AG08396 (cell line): ENCODE data around the gene ITPKB.

ENCODE experiments used
- DNase-seq: peaks from one replicate; pipeline ENCODE4 v3.0.0; 2012; ENCODE audit warnings: low spot score, mixed read lengths

ITPKB gene

DNA sequence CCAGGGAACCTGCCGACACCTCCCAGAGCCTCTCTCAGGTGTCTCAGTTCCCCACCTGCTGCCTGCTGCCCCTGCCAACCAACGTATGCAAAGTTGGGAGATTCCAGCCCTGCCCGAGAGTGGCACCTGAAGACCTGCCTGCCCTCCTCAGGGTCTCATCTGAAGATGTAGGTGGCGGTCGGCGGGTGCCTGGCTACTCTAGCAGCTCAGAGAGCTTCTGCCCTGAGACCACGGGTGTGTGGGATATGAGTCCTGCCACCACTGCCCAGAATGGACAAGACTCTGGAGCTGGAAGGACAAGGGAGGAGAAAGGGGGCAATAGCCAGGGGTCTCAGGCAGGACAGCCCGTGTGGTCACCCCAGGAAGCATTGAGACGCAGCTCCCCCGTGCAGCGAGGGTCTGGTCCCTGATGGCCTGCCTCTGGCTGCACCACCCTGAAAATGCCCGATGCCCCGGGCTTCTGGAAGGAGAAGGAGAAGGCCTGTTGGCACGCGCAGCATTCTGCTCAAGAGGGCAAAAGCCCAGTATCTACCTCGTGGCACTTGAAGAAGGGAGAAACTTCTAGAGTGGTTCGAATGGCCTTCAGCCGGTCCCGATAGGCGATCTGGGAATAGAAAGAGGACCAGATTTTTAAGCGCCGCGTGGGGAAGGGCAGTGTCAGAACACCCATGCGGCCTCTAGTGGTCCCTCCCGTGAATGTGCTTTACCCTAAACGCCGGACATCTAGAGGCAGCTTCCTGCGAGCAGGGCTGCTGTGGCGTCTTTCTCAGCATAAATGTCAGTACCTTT is 101.7 kb downstream of the ITPKB start:
- peak; percentile 56 for DNase-seq

- DNase-seq = no peak
Observed at GRCh38 chr1:226636847-226637096, 102.3 kb downstream of the ITPKB start.

DNA sequence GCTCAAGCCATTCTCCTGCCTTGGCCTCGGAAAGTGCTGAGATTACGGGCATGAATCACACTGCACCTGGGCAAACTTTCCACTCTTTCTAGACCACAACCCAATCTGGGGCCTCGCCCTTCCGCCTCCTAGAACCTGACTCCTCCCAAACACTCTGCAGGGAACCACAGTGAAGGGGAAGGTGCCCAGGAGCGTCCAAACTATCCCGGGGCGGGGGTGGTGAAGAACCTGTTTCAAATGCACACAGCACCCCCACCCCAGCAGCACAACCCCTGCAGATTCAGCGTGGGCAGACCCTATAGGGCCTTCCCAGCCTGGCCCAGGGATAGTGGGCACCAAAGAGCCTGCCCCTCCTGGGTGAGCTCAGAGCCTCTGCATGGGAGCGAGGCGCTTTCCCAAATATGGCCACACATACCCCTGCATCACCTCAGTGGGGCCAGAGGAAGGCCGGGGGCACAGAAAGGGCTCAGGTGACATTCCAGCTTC is 103.6 kb downstream of the ITPKB start:
- no peak for DNase-seq

DNA sequence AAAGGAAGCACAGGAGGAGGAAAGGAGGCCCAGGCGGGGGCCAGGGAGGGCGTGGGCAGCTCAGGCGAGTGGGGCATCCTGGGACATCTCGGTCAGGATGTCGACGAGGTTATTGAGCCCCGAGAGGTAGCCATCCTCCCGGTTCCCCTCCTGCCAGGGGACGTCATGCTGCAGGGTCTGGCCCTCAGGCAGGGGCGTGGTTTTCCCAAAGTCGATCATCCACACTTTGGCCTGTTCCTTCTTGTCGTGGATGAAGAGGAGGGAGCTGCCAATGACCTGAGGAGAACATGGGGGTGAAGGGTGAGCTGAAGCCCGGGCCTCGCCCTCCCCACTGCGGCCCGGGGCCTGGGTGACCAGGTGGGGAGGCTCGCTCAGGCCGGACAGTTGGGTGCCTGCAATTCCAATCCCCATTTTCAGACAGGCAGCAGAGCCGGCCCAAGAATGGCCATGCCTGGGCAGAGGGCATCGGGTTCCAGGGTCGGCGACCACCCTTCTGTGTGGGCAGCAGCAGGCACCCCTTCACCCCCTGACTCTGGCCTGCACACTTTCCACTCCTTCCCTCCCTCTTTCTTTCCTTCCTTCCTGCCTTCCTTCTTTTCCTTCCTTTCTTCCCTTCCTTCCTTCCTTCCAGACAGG is 104.4 kb downstream of the ITPKB start:
- no peak for DNase-seq

GRCh38 chr1:226634166-226634588 is 104.9 kb downstream of the ITPKB start:
- peak; percentile 78 for DNase-seq

- no peak for DNase-seq
Observed at GRCh38 chr1:226633541-226634165, 105.4 kb downstream of the ITPKB start.

GRCh38 chr1:226632922-226633351 is 106.1 kb downstream of the ITPKB start:
- DNase-seq = no peak

GRCh38 chr1:226632169-226632879 is 106.8 kb downstream of the ITPKB start:
- no peak for DNase-seq

GRCh38 chr1:226631229-226632000 is 107.7 kb downstream of the ITPKB start:
- no peak for DNase-seq

DNA sequence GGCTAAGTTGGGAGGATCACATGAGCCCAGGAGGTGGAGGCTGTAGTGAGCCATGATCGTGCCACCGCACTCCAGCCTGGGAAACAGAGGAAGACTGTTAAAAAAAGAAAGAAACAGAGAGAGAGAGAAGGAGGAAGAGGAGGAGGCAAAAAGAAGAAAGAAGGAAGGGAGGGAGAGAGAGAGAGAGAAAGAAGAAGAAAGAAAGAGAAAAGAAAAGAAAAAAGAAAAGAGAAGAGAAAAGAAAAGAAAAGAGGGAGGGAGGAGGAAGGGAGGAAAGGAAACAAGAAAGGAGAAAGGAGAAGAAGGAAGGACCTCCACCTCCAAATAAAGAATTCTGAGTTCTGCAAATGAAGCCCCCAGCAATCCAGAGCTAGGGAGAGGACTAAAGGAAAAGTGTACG is 108.5 kb downstream of the ITPKB start:
- DNase-seq = no peak

DNA sequence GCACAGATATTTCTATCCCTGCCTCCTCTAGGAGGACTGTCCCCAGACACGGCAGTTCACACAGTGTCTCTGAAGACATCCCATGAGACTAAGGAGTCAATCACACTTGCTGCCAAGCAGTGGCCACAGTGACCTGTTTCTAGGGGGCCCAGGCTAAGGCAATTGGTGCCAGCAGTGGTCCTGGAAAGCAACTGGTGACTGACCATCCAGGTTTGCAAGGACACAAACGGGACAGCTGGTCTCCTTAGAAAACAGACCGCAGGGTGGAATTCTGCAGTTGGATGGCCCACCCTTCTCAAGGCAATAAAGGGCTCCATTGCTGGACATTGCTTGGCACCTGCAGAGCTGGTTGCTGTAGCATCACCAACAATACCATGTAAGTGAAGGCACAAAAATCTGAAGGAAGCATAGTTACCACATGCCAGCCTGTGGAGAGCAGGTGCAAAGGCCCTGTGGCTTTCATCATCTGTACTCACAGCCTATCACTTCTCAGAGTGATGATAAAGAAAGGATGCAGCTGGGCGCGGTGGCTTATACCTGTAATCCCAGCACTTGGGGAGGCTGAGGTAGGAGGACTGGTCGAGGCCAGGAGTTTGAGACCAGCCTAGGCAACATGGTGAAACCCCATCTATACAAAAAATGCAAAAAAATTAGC is 109.1 kb downstream of the ITPKB start:
- no peak for DNase-seq

DNA sequence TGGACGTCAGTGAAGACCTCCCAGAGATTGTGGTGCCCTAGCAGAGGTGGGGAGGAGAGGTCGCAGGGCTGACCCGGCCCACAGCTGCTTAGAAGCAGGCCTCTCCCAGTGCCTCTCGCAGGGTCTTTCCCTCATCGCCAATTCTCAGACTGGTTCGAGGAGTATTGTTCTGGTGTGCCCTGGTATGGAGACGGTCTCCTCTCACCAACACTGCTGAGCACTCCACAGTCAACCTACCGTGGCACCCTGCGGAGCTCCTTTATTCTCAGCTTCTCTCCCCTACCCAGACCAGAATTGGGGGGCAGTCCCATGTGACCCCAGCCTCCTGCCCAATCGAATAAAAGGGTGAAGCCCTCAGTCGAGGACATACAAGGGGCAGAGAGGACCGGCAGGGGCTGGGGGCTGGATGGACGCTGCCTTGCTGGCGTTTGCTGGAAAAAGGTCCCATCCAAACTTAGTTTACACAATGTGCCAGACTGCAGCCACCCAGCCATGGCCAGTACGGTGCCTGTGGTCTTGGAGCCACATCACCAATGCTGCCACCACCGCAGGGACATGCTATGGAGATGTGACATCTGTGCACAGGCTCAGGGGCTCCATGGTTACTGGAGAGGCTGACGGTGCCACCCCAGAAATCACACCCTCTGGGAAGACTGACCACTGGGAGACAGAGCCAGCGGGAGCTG is 109.7 kb downstream of the ITPKB start:
- no peak for DNase-seq

GRCh38 chr1:226628612-226629155 is 110.4 kb downstream of the ITPKB start:
- no peak for DNase-seq

- DNase-seq = no peak
Observed at GRCh38 chr1:226627924-226628611, 111.0 kb downstream of the ITPKB start.

- DNase-seq = no peak
Observed at GRCh38 chr1:226627050-226627755, 111.9 kb downstream of the ITPKB start.

- peak; percentile 83 for DNase-seq
Observed at GRCh38 chr1:226626577-226626956, 112.5 kb downstream of the ITPKB start.

- no peak for DNase-seq
Observed at GRCh38 chr1:226625832-226626576, 113.1 kb downstream of the ITPKB start.

DNA sequence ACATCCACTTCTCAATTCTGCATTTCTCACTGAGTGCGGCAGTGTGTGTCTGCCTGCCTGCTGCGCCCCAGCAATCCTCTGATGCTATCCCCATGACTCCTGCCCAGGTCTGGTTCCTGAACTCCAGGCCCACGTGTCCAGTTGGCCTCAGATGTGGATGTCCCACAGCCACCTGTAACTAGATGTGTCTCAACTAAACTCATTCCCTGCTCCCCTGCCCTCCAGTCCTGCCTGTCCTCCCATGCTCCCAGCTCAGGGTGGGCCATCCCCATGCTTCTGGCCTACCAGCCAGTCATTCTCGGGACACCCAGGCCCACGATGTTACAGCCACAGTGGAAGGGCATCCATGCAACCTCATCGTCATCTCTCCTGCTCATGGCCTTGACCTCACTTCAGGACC is 113.8 kb downstream of the ITPKB start:
- DNase-seq = no peak
